ENCODE measurements around the gene ERRFI1.

ERRFI1 gene

GRCh38 chr1:7964476-7964875 is 61.6 kb downstream of the ERRFI1 start:
- TF ChIP-seq GATA2 (IDR thresholded peaks at IDR 0.05; ENCODE audit: low read depth, low read length): no peak
- TF ChIP-seq GATA3 (IDR thresholded peaks at IDR 0.05; ENCODE audit: low read depth, low read length): no peak

DNA sequence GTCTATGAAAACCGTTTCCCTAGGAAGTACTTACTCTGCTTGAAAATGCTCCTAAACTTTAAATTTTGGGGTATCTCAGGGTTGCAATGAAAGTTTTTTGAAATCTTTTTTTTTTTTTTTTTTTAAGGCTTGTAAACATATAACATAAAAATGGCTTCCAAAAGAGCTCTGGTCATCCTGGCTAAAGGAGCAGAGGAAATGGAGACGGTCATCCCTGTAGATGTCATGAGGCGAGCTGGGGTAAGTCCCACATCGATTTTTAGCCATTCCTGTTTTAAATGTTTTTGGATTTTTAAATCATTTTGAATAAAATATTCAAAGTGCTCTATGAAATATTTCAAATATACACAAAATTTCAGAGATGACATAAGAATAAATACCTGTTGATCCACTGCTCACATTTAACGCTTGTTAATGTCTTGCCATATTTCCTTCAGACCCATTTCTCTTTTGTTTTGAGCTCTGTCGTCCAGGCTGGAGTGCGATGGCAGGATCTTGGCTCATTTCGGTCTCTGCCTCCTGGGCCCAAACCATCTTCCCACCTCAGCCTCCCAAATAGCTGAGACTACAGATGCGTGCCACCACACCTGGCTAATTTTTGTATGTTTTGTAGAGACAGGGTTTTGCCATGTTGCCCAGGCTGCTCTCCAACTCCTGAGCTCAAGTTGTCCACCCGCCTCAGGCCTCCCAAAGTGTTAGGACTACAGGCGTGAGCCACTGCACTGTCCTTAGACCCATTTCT is 63.3 kb downstream of the ERRFI1 start:
- TF ChIP-seq GATA3 (IDR thresholded peaks at IDR 0.05; ENCODE audit: low read depth, low read length) (no peak), GATA2 (IDR thresholded peaks at IDR 0.05; ENCODE audit: low read depth, low read length) (no peak)

- TF ChIP-seq GATA3 (IDR thresholded peaks at IDR 0.05; ENCODE audit: low read depth, low read length): no peak
Measured at GRCh38 chr1:7962014-7962335, 64.1 kb downstream of the ERRFI1 start.

Measured in SH-SY5Y (cell line).